GM23338 (cell line): ENCODE data around the gene TNS3. TPM values are rescaled to one million over a fixed set of nuclear protein-coding genes. Genes with fewer than 3 reads are reported as not detected.

Experiments used
- ATAC-seq: fragments of 200-7000 bp; cut with Tn5 transposase; 3 replicates; pipeline ENCODE4 v1.9.1; 2020
- DNase-seq: peaks from one replicate; pipeline ENCODE4 v3.0.0-alpha.2; 2015; ENCODE audit warnings: low spot score
- H2AFZ ChIP-seq: fragments of 200-600 bp; sonication (generic); 2 replicates; pipeline ENCODE4 v1.8.0; 2016; ENCODE audit warnings: antibody characterized with exemption, mild to moderate bottlenecking, moderate library complexity
- H3F3A ChIP-seq: fragments of 200-600 bp; sonication (generic); replicated peaks from 2 replicates; pipeline ENCODE4 v1.8.0; 2017; ENCODE audit warnings: antibody characterized with exemption, mixed run types, low read depth
- H3K27ac ChIP-seq: fragments of 200-600 bp; sonication (generic); 2 replicates; pipeline ENCODE4 v1.6.1; 2016; ENCODE audit warnings: low read depth
- H3K27me3 ChIP-seq: fragments of 200-600 bp; sonication (generic); 2 replicates; pipeline ENCODE4 v1.8.0; 2016; ENCODE audit warnings: mild to moderate bottlenecking, mixed run types, moderate library complexity; ENCODE audit not compliant: insufficient read depth
- H3K36me3 ChIP-seq: fragments of 200-600 bp; sonication (generic); 2 replicates; pipeline ENCODE4 v1.8.0; 2016; ENCODE audit warnings: mild to moderate bottlenecking; ENCODE audit not compliant: insufficient read depth
- H3K4me1 ChIP-seq: fragments of 200-600 bp; sonication (generic); 2 replicates; pipeline ENCODE4 v1.8.0; 2016; ENCODE audit warnings: mild to moderate bottlenecking, moderate library complexity; ENCODE audit not compliant: insufficient read depth
- H3K4me2 ChIP-seq: fragments of 200-600 bp; sonication (generic); 2 replicates; pipeline ENCODE4 v1.7.1; 2017; ENCODE audit warnings: mixed run types
- H3K4me3 ChIP-seq: fragments of 200-600 bp; sonication (generic); 2 replicates; pipeline ENCODE4 v1.6.1; 2016; ENCODE audit warnings: mixed run types
- H3K79me2 ChIP-seq: fragments of 200-600 bp; sonication (generic); replicated peaks from 2 replicates; pipeline ENCODE4 v1.8.0; 2017; ENCODE audit warnings: mild to moderate bottlenecking; ENCODE audit not compliant: insufficient read depth
- H3K9me2 ChIP-seq: fragments of 200-600 bp; sonication (generic); 2 replicates; pipeline ENCODE4 v1.8.0; 2017; ENCODE audit not compliant: insufficient read depth
- H4K20me1 ChIP-seq: fragments of 200-600 bp; sonication (generic); replicated peaks from 2 replicates; pipeline ENCODE4 v1.8.0; 2017; ENCODE audit warnings: mild to moderate bottlenecking; ENCODE audit not compliant: insufficient read depth
- H3K27ac Mint-ChIP-seq: 2 replicates; pipeline ENCODE4 v1.8.0; 2020; ENCODE audit warnings: inconsistent platforms, mild to moderate bottlenecking, moderate library complexity, mixed read lengths
- H3K27me3 Mint-ChIP-seq: 3 replicates; pipeline ENCODE4 v1.8.0; 2022; ENCODE audit warnings: low read depth, mild to moderate bottlenecking, moderate library complexity, mixed read lengths, inconsistent platforms; ENCODE audit not compliant: insufficient read depth, poor library complexity
- H3K36me3 Mint-ChIP-seq: 3 replicates; pipeline ENCODE4 v1.8.0; 2021; ENCODE audit warnings: low read depth, mild to moderate bottlenecking, inconsistent platforms, moderate library complexity, mixed read lengths
- H3K4me1 Mint-ChIP-seq: 3 replicates; pipeline ENCODE4 v1.8.0; 2020; ENCODE audit warnings: mild to moderate bottlenecking, inconsistent platforms, mixed read lengths
- H3K4me3 Mint-ChIP-seq: 3 replicates; pipeline ENCODE4 v1.8.0; 2021; ENCODE audit warnings: moderate library complexity, mild to moderate bottlenecking, inconsistent platforms, mixed read lengths
- H3K9me3 Mint-ChIP-seq: 3 replicates; pipeline ENCODE4 v1.8.0; 2020; ENCODE audit warnings: moderate library complexity, mild to moderate bottlenecking, inconsistent platforms, mixed read lengths
- CREB1 ChIP-seq: fragments of 250-450 bp; sonication (Bioruptor Pico); IDR thresholded peaks from 2 replicates; pipeline ENCODE4 v1.5.0; 2020; ENCODE audit warnings: low read depth, mild to moderate bottlenecking, moderate library complexity
- CTCF ChIP-seq, 2 experiments: fragments of 200-600 bp in 1 of 2; sonication (generic) in 1 of 2; conservative IDR thresholded peaks; 2 replicates each; pipeline versions ENCODE4 v1.5.1 to v1.6.1; 2016 to 2017; ENCODE audit warnings: antibody characterized with exemption in 2 of 2, low read depth in 2 of 2, mild to moderate bottlenecking in 2 of 2, moderate library complexity in 1 of 2
- ETS1 ChIP-seq: IDR thresholded peaks from 2 replicates; pipeline ENCODE4 v1.6.1; 2016; ENCODE audit warnings: antibody characterized with exemption
- EZH2 ChIP-seq: fragments of 200-600 bp; sonication (generic); IDR thresholded peaks from one replicate; pipeline ENCODE4 v1.8.0; 2017; ENCODE audit warnings: antibody characterized with exemption, mild to moderate bottlenecking, low read depth; ENCODE audit not compliant: unreplicated experiment
- EZH2phosphoT487 ChIP-seq: fragments of 200-600 bp; sonication (generic); IDR thresholded peaks from one replicate; pipeline ENCODE4 v1.8.1; 2018; ENCODE audit warnings: antibody characterized with exemption; ENCODE audit not compliant: unreplicated experiment
- JUNB ChIP-seq: IDR thresholded peaks from one replicate; pipeline ENCODE4 v1.6.1; 2016; ENCODE audit warnings: antibody characterized with exemption; ENCODE audit not compliant: unreplicated experiment
- NANOG ChIP-seq: IDR thresholded peaks from 2 replicates; pipeline ENCODE4 v1.6.1; 2016; ENCODE audit warnings: antibody characterized with exemption, borderline replicate concordance
- POLR2AphosphoS5 ChIP-seq: IDR thresholded peaks from 2 replicates; pipeline ENCODE4 v1.6.1; 2016; ENCODE audit warnings: antibody characterized with exemption, low read depth
- REST ChIP-seq: IDR thresholded peaks from one replicate; pipeline ENCODE4 v1.6.1; 2018; ENCODE audit warnings: antibody characterized with exemption; ENCODE audit not compliant: unreplicated experiment
- STAT1 ChIP-seq: IDR thresholded peaks from one replicate; pipeline ENCODE4 v1.6.1; 2016; ENCODE audit warnings: antibody characterized with exemption; ENCODE audit not compliant: unreplicated experiment
- ZNF114 ChIP-seq: fragments of 250-450 bp; sonication (Bioruptor Pico); IDR thresholded peaks from 2 replicates; pipeline ENCODE4 v1.5.0; 2020; ENCODE audit warnings: mild to moderate bottlenecking, moderate library complexity
- ZNF331 ChIP-seq: fragments of 250-450 bp; sonication (Bioruptor Pico); IDR thresholded peaks from 2 replicates; pipeline ENCODE4 v1.5.0; 2020; ENCODE audit warnings: low read depth, mild to moderate bottlenecking, moderate library complexity
- polyA plus RNA-seq: library from polyadenylated mRNA; unstranded; fragments of >200 nt; fragmentation: Nextera tagmentation; extraction: Ambion mirVana; gene quantifications from 2 replicates; pipeline ENCODE4 v1.2.1, GENCODE V29; 2016
- total RNA-seq: library from RNA; depleted of rRNA; stranded (reverse); fragments of >200 nt; shearing (Covaris generic); gene quantifications from 2 replicates; pipeline ENCODE4 v1.2.3, GENCODE V29; 2014
- TF ChIP-seq, protein P1 (sequence below): fragments of 250-450 bp; sonication (Bioruptor Pico); IDR thresholded peaks from 2 replicates; pipeline ENCODE4 v1.5.0; 2020; ENCODE audit warnings: mild to moderate bottlenecking, moderate library complexity

TNS3 gene
- total and polyA plus RNA-seq, 2 experiments from 2014 or later: 6.2 to 28.7 TPM

GRCh38 chr7:47368190-47368812, 213.6 kb downstream of the TNS3 start:
- H3K79me2 ChIP-seq: 0 out of 2 replicates have a peak, but pooled peaks cover 3% of the 10 kb centered on the region
- H3K27ac ChIP-seq: no peak overlapping the region
- Mint-ChIP-seq H3K27ac (no peak overlapping the region), H3K4me1 (peaks cover 25% of the 10 kb centered on the region), H3K4me3 (no peak overlapping the region), H3K36me3 (peaks cover 5% of the 10 kb centered on the region; the same call in 2 of the 3 replicates), H3K27me3 (peaks cover 4% of the 10 kb centered on the region), H3K9me3 (no peaks in the 10 kb centered on the region)
- no peak for TF ChIP-seq EZH2phosphoT487
- no peak for TF ChIP-seq EZH2
- no peak for TF ChIP-seq CTCF (conservative IDR thresholded peaks at IDR 0.05; ENCODE audit: low read depth in 2 of 2)
- TF ChIP-seq CREB1 (CRISPR knock-in tag): no peak
- TF ChIP-seq ZNF114 (CRISPR knock-in tag): no peak
- TF ChIP-seq JUNB: no peak
- no peak for TF ChIP-seq POLR2AphosphoS5
- TF ChIP-seq, protein P1, sequence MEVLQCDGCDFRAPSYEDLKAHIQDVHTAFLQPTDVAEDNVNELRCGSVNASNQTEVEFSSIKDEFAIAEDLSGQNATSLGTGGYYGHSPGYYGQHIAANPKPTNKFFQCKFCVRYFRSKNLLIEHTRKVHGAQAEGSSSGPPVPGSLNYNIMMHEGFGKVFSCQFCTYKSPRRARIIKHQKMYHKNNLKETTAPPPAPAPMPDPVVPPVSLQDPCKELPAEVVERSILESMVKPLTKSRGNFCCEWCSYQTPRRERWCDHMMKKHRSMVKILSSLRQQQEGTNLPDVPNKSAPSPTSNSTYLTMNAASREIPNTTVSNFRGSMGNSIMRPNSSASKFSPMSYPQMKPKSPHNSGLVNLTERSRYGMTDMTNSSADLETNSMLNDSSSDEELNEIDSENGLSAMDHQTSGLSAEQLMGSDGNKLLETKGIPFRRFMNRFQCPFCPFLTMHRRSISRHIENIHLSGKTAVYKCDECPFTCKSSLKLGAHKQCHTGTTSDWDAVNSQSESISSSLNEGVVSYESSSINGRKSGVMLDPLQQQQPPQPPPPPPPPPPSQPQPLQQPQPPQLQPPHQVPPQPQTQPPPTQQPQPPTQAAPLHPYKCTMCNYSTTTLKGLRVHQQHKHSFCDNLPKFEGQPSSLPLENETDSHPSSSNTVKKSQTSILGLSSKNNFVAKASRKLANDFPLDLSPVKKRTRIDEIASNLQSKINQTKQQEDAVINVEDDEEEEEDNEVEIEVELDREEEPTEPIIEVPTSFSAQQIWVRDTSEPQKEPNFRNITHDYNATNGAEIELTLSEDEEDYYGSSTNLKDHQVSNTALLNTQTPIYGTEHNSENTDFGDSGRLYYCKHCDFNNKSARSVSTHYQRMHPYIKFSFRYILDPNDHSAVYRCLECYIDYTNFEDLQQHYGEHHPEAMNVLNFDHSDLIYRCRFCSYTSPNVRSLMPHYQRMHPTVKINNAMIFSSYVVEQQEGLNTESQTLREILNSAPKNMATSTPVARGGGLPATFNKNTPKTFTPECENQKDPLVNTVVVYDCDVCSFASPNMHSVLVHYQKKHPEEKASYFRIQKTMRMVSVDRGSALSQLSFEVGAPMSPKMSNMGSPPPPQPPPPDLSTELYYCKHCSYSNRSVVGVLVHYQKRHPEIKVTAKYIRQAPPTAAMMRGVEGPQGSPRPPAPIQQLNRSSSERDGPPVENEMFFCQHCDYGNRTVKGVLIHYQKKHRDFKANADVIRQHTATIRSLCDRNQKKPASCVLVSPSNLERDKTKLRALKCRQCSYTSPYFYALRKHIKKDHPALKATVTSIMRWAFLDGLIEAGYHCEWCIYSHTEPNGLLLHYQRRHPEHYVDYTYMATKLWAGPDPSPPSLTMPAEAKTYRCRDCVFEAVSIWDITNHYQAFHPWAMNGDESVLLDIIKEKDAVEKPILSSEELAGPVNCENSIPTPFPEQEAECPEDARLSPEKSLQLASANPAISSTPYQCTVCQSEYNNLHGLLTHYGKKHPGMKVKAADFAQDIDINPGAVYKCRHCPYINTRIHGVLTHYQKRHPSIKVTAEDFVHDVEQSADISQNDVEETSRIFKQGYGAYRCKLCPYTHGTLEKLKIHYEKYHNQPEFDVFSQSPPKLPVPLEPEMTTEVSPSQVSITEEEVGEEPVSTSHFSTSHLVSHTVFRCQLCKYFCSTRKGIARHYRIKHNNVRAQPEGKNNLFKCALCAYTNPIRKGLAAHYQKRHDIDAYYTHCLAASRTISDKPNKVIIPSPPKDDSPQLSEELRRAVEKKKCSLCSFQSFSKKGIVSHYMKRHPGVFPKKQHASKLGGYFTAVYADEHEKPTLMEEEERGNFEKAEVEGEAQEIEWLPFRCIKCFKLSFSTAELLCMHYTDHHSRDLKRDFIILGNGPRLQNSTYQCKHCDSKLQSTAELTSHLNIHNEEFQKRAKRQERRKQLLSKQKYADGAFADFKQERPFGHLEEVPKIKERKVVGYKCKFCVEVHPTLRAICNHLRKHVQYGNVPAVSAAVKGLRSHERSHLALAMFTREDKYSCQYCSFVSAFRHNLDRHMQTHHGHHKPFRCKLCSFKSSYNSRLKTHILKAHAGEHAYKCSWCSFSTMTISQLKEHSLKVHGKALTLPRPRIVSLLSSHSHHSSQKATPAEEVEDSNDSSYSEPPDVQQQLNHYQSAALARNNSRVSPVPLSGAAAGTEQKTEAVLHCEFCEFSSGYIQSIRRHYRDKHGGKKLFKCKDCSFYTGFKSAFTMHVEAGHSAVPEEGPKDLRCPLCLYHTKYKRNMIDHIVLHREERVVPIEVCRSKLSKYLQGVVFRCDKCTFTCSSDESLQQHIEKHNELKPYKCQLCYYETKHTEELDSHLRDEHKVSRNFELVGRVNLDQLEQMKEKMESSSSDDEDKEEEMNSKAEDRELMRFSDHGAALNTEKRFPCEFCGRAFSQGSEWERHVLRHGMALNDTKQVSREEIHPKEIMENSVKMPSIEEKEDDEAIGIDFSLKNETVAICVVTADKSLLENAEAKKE (CRISPR knock-in tag): no peak
- TF ChIP-seq ZNF331: no peak
- TF ChIP-seq NANOG: no peak
- TF ChIP-seq REST: no peak
- no peak for TF ChIP-seq STAT1
- no peak for TF ChIP-seq ETS1
- 0 out of 2 replicates have a peak, but pooled peaks cover under 1% of the 10 kb centered on the region for H3K9me2 ChIP-seq
- peaks cover 5% of the 10 kb centered on the region; the same call in 1 of the 2 replicates for H3K4me1 ChIP-seq
- H4K20me1 ChIP-seq: no peaks in the 10 kb centered on the region; the same call in none of the 2 replicates
- no peaks in the 10 kb centered on the region for H3F3A ChIP-seq
- no peak overlapping the region for H3K4me2 ChIP-seq
- H3K4me3 ChIP-seq: no peak overlapping the region
- no peaks in the 10 kb centered on the region for H3K27me3 ChIP-seq
- DNase-seq (no peak), ATAC-seq (no peak)
- no peak overlapping the region for H2AFZ ChIP-seq
- H3K36me3 ChIP-seq: no peaks in the 10 kb centered on the region
